GM12891 (cell line): ENCODE measurements around the gene PPP4C.
"Not testable (repeated sequence)": the region's sequence is repeated elsewhere in the genome, so short reads cannot be mapped to it uniquely, and the experiment has no call there.

ENCODE experiments used
- POLR2A ChIP-seq: IDR thresholded peaks from 2 replicates; pipeline ENCODE4 v1.6.1; 2011; ENCODE audit warnings: low read depth, low read length, control low read depth
- TAF1 ChIP-seq: IDR thresholded peaks from 2 replicates; pipeline ENCODE4 v1.6.1; 2011; ENCODE audit warnings: low read depth, low read length, control low read depth

DNA sequence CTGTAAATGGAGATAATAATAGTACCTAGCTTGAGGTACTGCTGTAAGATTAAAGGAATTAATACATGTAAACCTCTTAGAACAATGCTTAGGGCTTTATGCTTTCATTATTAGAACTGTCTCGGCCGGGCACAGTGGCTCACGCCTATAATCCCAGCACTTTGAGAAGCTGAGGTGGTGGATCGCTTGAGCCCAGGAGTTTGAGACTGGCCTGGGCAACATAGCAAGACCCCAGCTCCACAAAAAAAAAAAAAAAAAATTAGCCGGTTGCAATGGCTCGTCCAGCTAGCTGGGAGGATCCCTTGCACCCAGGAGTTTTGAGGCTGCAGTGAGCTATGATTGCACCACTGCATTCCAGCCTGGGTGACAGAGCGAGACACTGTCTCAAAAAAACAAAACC lies 39.0 kb downstream of the PPP4C start:
- not testable (repeated sequence) for TF ChIP-seq POLR2A, TAF1
